ENCODE results near the gene ONECUT2.
"Not testable (repeated sequence)": the region's sequence is repeated elsewhere in the genome, so short reads cannot be mapped to it uniquely, and the experiment has no call there.

DNA sequence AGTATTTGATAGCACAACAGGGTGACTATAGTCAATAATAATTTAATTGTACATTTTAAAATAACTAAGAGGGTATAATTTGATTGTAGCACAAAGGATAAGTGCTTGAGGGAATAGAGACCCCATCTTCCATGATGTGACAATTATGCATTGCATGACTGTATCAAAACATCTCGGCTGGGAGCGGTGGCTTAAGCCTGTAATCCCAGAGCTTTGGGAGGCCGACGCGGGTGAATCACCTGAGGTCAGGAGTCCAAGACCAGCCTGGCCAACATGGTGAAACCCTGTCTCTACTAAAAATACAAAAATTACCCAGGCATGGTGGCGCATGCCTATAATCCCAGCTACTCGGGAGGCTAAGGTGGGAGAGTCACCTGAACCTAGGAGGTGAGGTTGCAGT lies 38.3 kb upstream of the ONECUT2 start:
- TF ChIP-seq, protein P1, sequence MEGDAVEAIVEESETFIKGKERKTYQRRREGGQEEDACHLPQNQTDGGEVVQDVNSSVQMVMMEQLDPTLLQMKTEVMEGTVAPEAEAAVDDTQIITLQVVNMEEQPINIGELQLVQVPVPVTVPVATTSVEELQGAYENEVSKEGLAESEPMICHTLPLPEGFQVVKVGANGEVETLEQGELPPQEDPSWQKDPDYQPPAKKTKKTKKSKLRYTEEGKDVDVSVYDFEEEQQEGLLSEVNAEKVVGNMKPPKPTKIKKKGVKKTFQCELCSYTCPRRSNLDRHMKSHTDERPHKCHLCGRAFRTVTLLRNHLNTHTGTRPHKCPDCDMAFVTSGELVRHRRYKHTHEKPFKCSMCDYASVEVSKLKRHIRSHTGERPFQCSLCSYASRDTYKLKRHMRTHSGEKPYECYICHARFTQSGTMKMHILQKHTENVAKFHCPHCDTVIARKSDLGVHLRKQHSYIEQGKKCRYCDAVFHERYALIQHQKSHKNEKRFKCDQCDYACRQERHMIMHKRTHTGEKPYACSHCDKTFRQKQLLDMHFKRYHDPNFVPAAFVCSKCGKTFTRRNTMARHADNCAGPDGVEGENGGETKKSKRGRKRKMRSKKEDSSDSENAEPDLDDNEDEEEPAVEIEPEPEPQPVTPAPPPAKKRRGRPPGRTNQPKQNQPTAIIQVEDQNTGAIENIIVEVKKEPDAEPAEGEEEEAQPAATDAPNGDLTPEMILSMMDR (IDR thresholded peaks at IDR 0.05) = not testable (repeated sequence)
- TF ChIP-seq EZH2phosphoT487, EZH2 (IDR thresholded peaks at IDR 0.05): not testable (repeated sequence)

All from neural progenitor cell (in vitro differentiated cells).